ENCODE data around the gene ANTXR2. TPM values are rescaled to one million over a fixed set of nuclear protein-coding genes. Genes with fewer than 3 reads are reported as not detected.

The ANTXR2 gene
- total and polyA plus RNA-seq, 2 donors (not counting 1 experiment from before 2014, with no cell fraction given), result 85.3 to 135 TPM

DNA sequence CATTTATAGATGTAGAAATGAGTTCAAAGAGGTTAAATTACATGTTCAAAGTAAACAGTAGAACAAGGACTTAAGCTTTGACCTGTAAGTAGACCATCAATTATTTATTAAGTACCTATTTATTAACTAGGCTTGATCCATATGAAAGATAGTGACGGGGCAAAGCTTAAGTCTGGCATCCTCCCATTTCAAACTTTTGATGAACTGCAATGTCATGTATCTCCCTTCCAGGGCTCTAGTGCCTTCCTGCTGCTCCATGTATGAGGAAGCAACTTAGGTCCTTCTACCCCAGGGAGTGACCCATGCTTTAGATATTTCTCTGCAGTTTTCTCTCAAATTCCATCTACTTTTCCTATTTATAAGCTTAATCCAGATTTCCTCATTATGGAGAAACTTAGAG lies 31.9 kb upstream of the ANTXR2 start:
- H3K27ac ChIP-seq (ENCODE audit: insufficient read depth, low read length), result no peak overlapping the region
- H4K20me1 ChIP-seq (ENCODE audit: control insufficient read depth, extremely low read depth, insufficient read depth, low read length), result no peaks in the 10 kb centered on the region
- no peaks in the 10 kb centered on the region for H3K4me1 ChIP-seq (ENCODE audit: control insufficient read depth, extremely low read depth, insufficient read depth, low read length)
- H3K9me3 ChIP-seq (ENCODE audit: control insufficient read depth, insufficient read depth, low read depth, low read length), result no peaks in the 10 kb centered on the region
- TF ChIP-seq, protein P1, sequence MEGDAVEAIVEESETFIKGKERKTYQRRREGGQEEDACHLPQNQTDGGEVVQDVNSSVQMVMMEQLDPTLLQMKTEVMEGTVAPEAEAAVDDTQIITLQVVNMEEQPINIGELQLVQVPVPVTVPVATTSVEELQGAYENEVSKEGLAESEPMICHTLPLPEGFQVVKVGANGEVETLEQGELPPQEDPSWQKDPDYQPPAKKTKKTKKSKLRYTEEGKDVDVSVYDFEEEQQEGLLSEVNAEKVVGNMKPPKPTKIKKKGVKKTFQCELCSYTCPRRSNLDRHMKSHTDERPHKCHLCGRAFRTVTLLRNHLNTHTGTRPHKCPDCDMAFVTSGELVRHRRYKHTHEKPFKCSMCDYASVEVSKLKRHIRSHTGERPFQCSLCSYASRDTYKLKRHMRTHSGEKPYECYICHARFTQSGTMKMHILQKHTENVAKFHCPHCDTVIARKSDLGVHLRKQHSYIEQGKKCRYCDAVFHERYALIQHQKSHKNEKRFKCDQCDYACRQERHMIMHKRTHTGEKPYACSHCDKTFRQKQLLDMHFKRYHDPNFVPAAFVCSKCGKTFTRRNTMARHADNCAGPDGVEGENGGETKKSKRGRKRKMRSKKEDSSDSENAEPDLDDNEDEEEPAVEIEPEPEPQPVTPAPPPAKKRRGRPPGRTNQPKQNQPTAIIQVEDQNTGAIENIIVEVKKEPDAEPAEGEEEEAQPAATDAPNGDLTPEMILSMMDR (conservative IDR thresholded peaks at IDR 0.05 in 1 of 2, IDR thresholded peaks at IDR 0.05 in 1 of 2; ENCODE audit: low read depth in 1 of 2, low read length in 2 of 2), result no peak
- no peak for TF ChIP-seq EZH2 (IDR thresholded peaks at IDR 0.05; ENCODE audit: low read length, missing control alignments)
- no peak overlapping the region for H3K4me2 ChIP-seq (ENCODE audit: extremely low read depth, insufficient read depth, low read length)
- no peak for DNase-seq (ENCODE audit: low read depth in 2 of 2)
- H2AFZ ChIP-seq (ENCODE audit: low read length), result no peak overlapping the region
- H3K27me3 ChIP-seq (ENCODE audit: control insufficient read depth, insufficient read depth, low read length), result no peaks in the 10 kb centered on the region
- H3K9ac ChIP-seq (ENCODE audit: insufficient read depth, low read length), result no peak overlapping the region
- H3K36me3 ChIP-seq (ENCODE audit: control insufficient read depth, insufficient read depth, low read length), result no peaks in the 10 kb centered on the region
- no peaks in the 10 kb centered on the region for H3K79me2 ChIP-seq (ENCODE audit: control insufficient read depth, insufficient read depth, low read length)
- no peak overlapping the region for H3K4me3 ChIP-seq (replicated peaks in 1 of 4; ENCODE audit: control extremely low read depth in 1 of 4, insufficient read depth in 1 of 4, low read depth in 3 of 4, low read length in 4 of 4)

DNA sequence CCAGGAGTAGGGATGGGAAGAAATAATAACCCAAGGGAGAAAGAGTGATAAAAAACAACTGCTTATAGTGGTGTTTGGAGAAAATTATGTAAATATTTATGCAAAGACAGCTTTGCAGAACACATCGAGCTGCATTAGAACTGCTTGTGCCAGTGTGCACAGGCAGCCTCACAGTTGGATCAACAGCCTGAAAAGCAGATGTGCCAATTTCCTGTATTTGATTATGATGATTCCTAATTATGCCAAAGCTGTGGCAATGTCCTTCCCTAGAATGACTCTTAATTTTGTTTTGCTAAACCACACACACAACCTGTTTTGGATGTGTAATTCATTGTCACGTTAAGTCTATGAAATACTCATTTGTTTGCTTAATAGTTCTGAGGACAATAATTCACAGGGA lies 30.6 kb upstream of the ANTXR2 start:
- Histone ChIP-seq H3K27me3 (ENCODE audit: control insufficient read depth, insufficient read depth, low read length) (no peaks in the 10 kb centered on the region), H3K4me2 (ENCODE audit: extremely low read depth, insufficient read depth, low read length) (no peak overlapping the region), H3K4me3 (replicated peaks in 1 of 4; ENCODE audit: control extremely low read depth in 1 of 4, insufficient read depth in 1 of 4, low read depth in 3 of 4, low read length in 4 of 4) (no peak overlapping the region), H3K9ac (ENCODE audit: insufficient read depth, low read length) (no peak overlapping the region), H4K20me1 (ENCODE audit: control insufficient read depth, extremely low read depth, insufficient read depth, low read length) (no peaks in the 10 kb centered on the region), H3K79me2 (ENCODE audit: control insufficient read depth, insufficient read depth, low read length) (no peaks in the 10 kb centered on the region), H3K4me1 (ENCODE audit: control insufficient read depth, extremely low read depth, insufficient read depth, low read length) (no peaks in the 10 kb centered on the region), H3K36me3 (ENCODE audit: control insufficient read depth, insufficient read depth, low read length) (no peaks in the 10 kb centered on the region), H3K9me3 (ENCODE audit: control insufficient read depth, insufficient read depth, low read depth, low read length) (no peaks in the 10 kb centered on the region), H3K27ac (ENCODE audit: insufficient read depth, low read length) (no peak overlapping the region), H2AFZ (ENCODE audit: low read length) (no peak overlapping the region)
- no peak for TF ChIP-seq EZH2 (IDR thresholded peaks at IDR 0.05; ENCODE audit: low read length, missing control alignments)
- TF ChIP-seq, protein P1 (conservative IDR thresholded peaks at IDR 0.05 in 1 of 2, IDR thresholded peaks at IDR 0.05 in 1 of 2; ENCODE audit: low read depth in 1 of 2, low read length in 2 of 2), result no peak
- no peak for DNase-seq (ENCODE audit: low read depth in 2 of 2)

DNA sequence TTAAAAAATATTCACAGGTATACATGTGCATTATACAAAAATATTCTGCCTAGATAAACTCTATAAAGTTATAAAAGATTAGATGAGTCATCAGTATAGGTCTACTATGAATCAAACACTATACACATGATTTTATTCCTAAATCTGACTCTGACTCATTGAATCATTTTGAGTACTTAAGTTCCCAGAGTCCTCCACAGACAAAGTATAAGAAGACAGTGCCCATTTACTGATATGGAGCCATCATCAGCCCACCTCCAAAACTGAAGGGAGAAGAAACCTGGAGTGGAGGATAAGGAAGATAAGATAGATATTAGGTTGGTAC lies 28.7 kb upstream of the ANTXR2 start:
- Histone ChIP-seq H3K79me2 (ENCODE audit: control insufficient read depth, insufficient read depth, low read length) (no peaks in the 10 kb centered on the region), H3K4me3 (replicated peaks in 1 of 4; ENCODE audit: control extremely low read depth in 1 of 4, insufficient read depth in 1 of 4, low read depth in 3 of 4, low read length in 4 of 4) (no peak overlapping the region), H3K36me3 (ENCODE audit: control insufficient read depth, insufficient read depth, low read length) (no peaks in the 10 kb centered on the region), H3K4me1 (ENCODE audit: control insufficient read depth, extremely low read depth, insufficient read depth, low read length) (peaks cover 3% of the 10 kb centered on the region), H3K27me3 (ENCODE audit: control insufficient read depth, insufficient read depth, low read length) (no peaks in the 10 kb centered on the region), H3K4me2 (ENCODE audit: extremely low read depth, insufficient read depth, low read length) (no peak overlapping the region), H3K27ac (ENCODE audit: insufficient read depth, low read length) (no peak overlapping the region), H2AFZ (ENCODE audit: low read length) (no peak overlapping the region), H3K9ac (ENCODE audit: insufficient read depth, low read length) (no peak overlapping the region), H3K9me3 (ENCODE audit: control insufficient read depth, insufficient read depth, low read depth, low read length) (no peaks in the 10 kb centered on the region), H4K20me1 (ENCODE audit: control insufficient read depth, extremely low read depth, insufficient read depth, low read length) (no peaks in the 10 kb centered on the region)
- TF ChIP-seq EZH2 (IDR thresholded peaks at IDR 0.05; ENCODE audit: low read length, missing control alignments), result no peak
- TF ChIP-seq, protein P1 (conservative IDR thresholded peaks at IDR 0.05 in 1 of 2, IDR thresholded peaks at IDR 0.05 in 1 of 2; ENCODE audit: low read depth in 1 of 2, low read length in 2 of 2), result no peak
- DNase-seq (ENCODE audit: low read depth in 2 of 2), result peak; percentile 36 to 47

All from fibroblast of lung (primary cell).